Measurements from ENCODE around the gene IKBIP.

- peak in 1 of 2 donors; percentile 29 for TF ChIP-seq CTCF (IDR thresholded peaks at IDR 0.05; ENCODE audit: extremely low read depth in 1 of 2, insufficient read depth in 1 of 2, low read depth in 1 of 2, low read length in 2 of 2)
- peak; percentile 67 for TF ChIP-seq POLR2A (IDR thresholded peaks at IDR 0.05; ENCODE audit: low read depth, low read length)
- no peak for TF ChIP-seq MAX (IDR thresholded peaks at IDR 0.05; ENCODE audit: insufficient read depth, insufficient read length)
- TF ChIP-seq FOS (IDR thresholded peaks at IDR 0.05; ENCODE audit: borderline replicate concordance, insufficient read depth, low read length) = no peak
- no peak for TF ChIP-seq EZH2 (IDR thresholded peaks at IDR 0.05; ENCODE audit: borderline replicate concordance, low read depth, low read length, severe bottlenecking)
- no peak for TF ChIP-seq POLR2AphosphoS5 (IDR thresholded peaks at IDR 0.05; ENCODE audit: insufficient read depth, low read depth, low read length)
These were observed 216 bp downstream of the IKBIP start for GRCh38 chr12:98644433-98644711.

Data from endothelial cell of umbilical vein (primary cell).